CD4-positive, CD25-positive, alpha-beta regulatory T cell (primary cell): ENCODE results near the gene TNNI3. TPM values are rescaled to one million over a fixed set of nuclear protein-coding genes. Genes with fewer than 3 reads are reported as not detected.

Experiments used
- ATAC-seq, 2 donors: fragments of 150-1000 bp; cut with Tn5 transposase; one replicate each; pipeline ENCODE4 v1.10.0; 2021; ENCODE audit warnings: low read depth in 2 of 2, moderate number of reproducible peaks in 2 of 2, moderate library complexity in 1 of 2
- DNase-seq, 3 donors: peaks; one replicate each; pipeline versions ENCODE4 v3.0.0 to v3.0.0-alpha.2; 2012 to 2022; ENCODE audit warnings: mixed read lengths in 1 of 3
- H3K27ac ChIP-seq: one replicate; pipeline ENCODE4 v1.7.0; 2013; ENCODE audit warnings: mild to moderate bottlenecking, low read length; ENCODE audit not compliant: insufficient read depth, poor library complexity, severe bottlenecking
- H3K27me3 ChIP-seq: one replicate; pipeline ENCODE4 v1.7.0; 2013; ENCODE audit warnings: low read length; ENCODE audit not compliant: control insufficient read depth, insufficient read depth
- H3K36me3 ChIP-seq: one replicate; pipeline ENCODE4 v1.7.0; 2013; ENCODE audit warnings: mild to moderate bottlenecking, low read length, moderate library complexity; ENCODE audit not compliant: control insufficient read depth, insufficient read depth
- H3K4me1 ChIP-seq: 2 replicates; pipeline ENCODE4 v1.7.0; 2013; ENCODE audit warnings: mild to moderate bottlenecking, low read length; ENCODE audit not compliant: insufficient read depth, control insufficient read depth, poor library complexity, severe bottlenecking
- H3K4me3 ChIP-seq: one replicate; pipeline ENCODE4 v1.7.0; 2013; ENCODE audit warnings: low read depth, mild to moderate bottlenecking, low read length, moderate library complexity
- H3K9me3 ChIP-seq, 2 experiments: 1 replicate in 1 of 2; 2 replicates in 1 of 2; pipeline ENCODE4 v1.7.0; 2013; ENCODE audit warnings: low read length in 2 of 2, mild to moderate bottlenecking in 1 of 2, moderate library complexity in 1 of 2; ENCODE audit not compliant: control insufficient read depth in 2 of 2
- H3K27ac Mint-ChIP-seq, 3 donors: one replicate each; pipeline ENCODE4 v1.8.0; 2020 to 2022; ENCODE audit warnings: mild to moderate bottlenecking in 3 of 3, mixed read lengths in 3 of 3, moderate library complexity in 2 of 3
- H3K27me3 Mint-ChIP-seq: one replicate; pipeline ENCODE4 v1.8.0; 2022; ENCODE audit warnings: mild to moderate bottlenecking, mixed read lengths
- H3K36me3 Mint-ChIP-seq: one replicate; pipeline ENCODE4 v1.8.0; 2020; ENCODE audit warnings: mixed read lengths
- H3K4me1 Mint-ChIP-seq, 4 donors: one replicate each; pipeline ENCODE4 v1.8.0; 2020 to 2022; ENCODE audit warnings: mixed read lengths in 4 of 4, mild to moderate bottlenecking in 1 of 4
- H3K4me3 Mint-ChIP-seq, 4 donors: one replicate each; pipeline ENCODE4 v1.8.0; 2020 to 2022; ENCODE audit warnings: mild to moderate bottlenecking in 4 of 4, mixed read lengths in 4 of 4, moderate library complexity in 3 of 4
- H3K9me3 Mint-ChIP-seq, 7 donors: one replicate each; pipeline ENCODE4 v1.8.0; 2020 to 2022; ENCODE audit warnings: mixed read lengths in 7 of 7, mild to moderate bottlenecking in 3 of 7, moderate library complexity in 2 of 7
- polyA plus RNA-seq, 4 donors: library from polyadenylated mRNA; unstranded; fragments of 300-500 nt; fragmentation: Illumina TruSeq; gene quantifications; one replicate each; pipeline ENCODE4 v1.2.3, GENCODE V29; 2021
- total RNA-seq: library from RNA; stranded (reverse); gene quantifications from one replicate; pipeline ENCODE4 v1.2.3, GENCODE V29; 2022

The TNNI3 gene
- total and polyA plus RNA-seq, 5 donors from 2014 or later, result not detected

- Histone ChIP-seq H3K27me3 (peaks cover 3% of the 10 kb centered on the region), H3K4me1 (peaks cover 37% of the 10 kb centered on the region), H3K4me3 (peak overlapping the region; percentile 80), H3K36me3 (no peaks in the 10 kb centered on the region), H3K27ac (peak overlapping the region; percentile 67), H3K9me3 (no peaks in the 10 kb centered on the region)
- peaks cover 0 to 1% (median 0%) of the 10 kb centered on the region in 7 donors for H3K9me3 Mint-ChIP-seq
- DNase-seq (peak; percentile 94 to 99 (median 96)), ATAC-seq (peak; percentile 98)
- H3K27ac Mint-ChIP-seq, result peak overlapping the region; percentile 85 to 95 (median 93)
- peaks cover 9 to 47% (median 26%) of the 10 kb centered on the region in 4 donors for H3K4me1 Mint-ChIP-seq
- peaks cover 10% of the 10 kb centered on the region for H3K27me3 Mint-ChIP-seq
- no peaks in the 10 kb centered on the region for H3K36me3 Mint-ChIP-seq
- H3K4me3 Mint-ChIP-seq, result peak overlapping the region; percentile 91 to 99 (median 98)
These were observed 39.7 kb downstream of the TNNI3 start for GRCh38 chr19:55117663-55118391.

- H3K27me3 Mint-ChIP-seq, result peaks cover 10% of the 10 kb centered on the region
- Histone ChIP-seq H3K27me3 (no peaks in the 10 kb centered on the region), H3K27ac (peak within 1 kb of the TSS; percentile 71), H3K4me1 (peaks cover 37% of the 10 kb centered on the region), H3K4me3 (peak within 1 kb of the TSS; percentile 80), H3K9me3 (no peaks in the 10 kb centered on the region), H3K36me3 (peaks cover 7% of the 10 kb centered on the region)
- H3K27ac Mint-ChIP-seq, result peak within 1 kb of the TSS; percentile 98 to 99 (median 99)
- H3K4me3 Mint-ChIP-seq, result peak within 1 kb of the TSS; percentile 98 to 100 (median 99)
- DNase-seq (peak in 1 of 3 donors; percentile 20), ATAC-seq (peak; percentile 2 to 4)
- peaks cover 0 to 1% (median 0%) of the 10 kb centered on the region in 7 donors for H3K9me3 Mint-ChIP-seq
- H3K36me3 Mint-ChIP-seq, result no peaks in the 10 kb centered on the region
- H3K4me1 Mint-ChIP-seq, result peaks cover 9 to 48% (median 26%) of the 10 kb centered on the region in 4 donors
These were observed 40.5 kb downstream of the TNNI3 start, which contains the start of gene PPP1R12C for GRCh38 chr19:55116859-55117662. Gene PPP1R12C, minus strand, starts transcription at chr19:55117637. Its CDS starts 94 bp downstream, at chr19:55117543.

GRCh38 chr19:55116232-55116858 is 41.2 kb downstream of the TNNI3 start:
- H3K9me3 Mint-ChIP-seq, result peaks cover 0 to 1% (median 0%) of the 10 kb centered on the region in 7 donors
- ATAC-seq, result no peak
- H3K27ac Mint-ChIP-seq, result peak overlapping the region; percentile 98 to 99 (median 99)
- Histone ChIP-seq H3K27me3 (no peaks in the 10 kb centered on the region), H3K4me1 (peaks cover 37% of the 10 kb centered on the region), H3K4me3 (peak overlapping the region; percentile 76), H3K36me3 (peaks cover 10% of the 10 kb centered on the region), H3K27ac (peak overlapping the region; percentile 71), H3K9me3 (no peaks in the 10 kb centered on the region)
- H3K4me3 Mint-ChIP-seq, result peak overlapping the region; percentile 96 to 100 (median 98)
- peaks cover 2% of the 10 kb centered on the region for H3K36me3 Mint-ChIP-seq
- DNase-seq, result peak; percentile 41 to 73 (median 41)
- peaks cover 9 to 48% (median 26%) of the 10 kb centered on the region in 4 donors for H3K4me1 Mint-ChIP-seq
- H3K27me3 Mint-ChIP-seq, result peaks cover 10% of the 10 kb centered on the region

- H3K4me1 ChIP-seq, result peaks cover 37% of the 10 kb centered on the region
- peak overlapping the region; percentile 96 to 100 (median 98) for H3K4me3 Mint-ChIP-seq
- no peak for ATAC-seq
These were observed 42.0 kb downstream of the TNNI3 start for GRCh38 chr19:55115446-55116065.

GRCh38 chr19:55114566-55115145 is 42.9 kb downstream of the TNNI3 start:
- Histone ChIP-seq H3K4me3 (no peak overlapping the region), H3K27me3 (no peaks in the 10 kb centered on the region), H3K9me3 (no peaks in the 10 kb centered on the region), H3K36me3 (peaks cover 17% of the 10 kb centered on the region), H3K27ac (no peak overlapping the region), H3K4me1 (peaks cover 37% of the 10 kb centered on the region)
- H3K9me3 Mint-ChIP-seq, result peaks cover 0 to 1% (median 0%) of the 10 kb centered on the region in 7 donors
- ATAC-seq, result no peak
- peaks cover 8% of the 10 kb centered on the region for H3K36me3 Mint-ChIP-seq
- H3K27me3 Mint-ChIP-seq, result peaks cover 10% of the 10 kb centered on the region
- H3K4me3 Mint-ChIP-seq, result peak overlapping the region; percentile 51 to 100 (median 80)
- peaks cover 5 to 49% (median 29%) of the 10 kb centered on the region in 4 donors for H3K4me1 Mint-ChIP-seq
- peak overlapping the region in 1 of 3 donors; percentile 98 for H3K27ac Mint-ChIP-seq
- DNase-seq, result no peak

More at GRCh38 chr19:55115446-55116065, 42.0 kb downstream of the TNNI3 start:
- Histone ChIP-seq H3K27me3 (no peaks in the 10 kb centered on the region), H3K36me3 (peaks cover 10% of the 10 kb centered on the region), H3K27ac (peak overlapping the region; percentile 39), H3K9me3 (no peaks in the 10 kb centered on the region), H3K4me3 (peak overlapping the region; percentile 76)
- peaks cover 8 to 51% (median 28%) of the 10 kb centered on the region in 4 donors for H3K4me1 Mint-ChIP-seq
- no peak for DNase-seq
- H3K27ac Mint-ChIP-seq, result peak overlapping the region; percentile 98 to 99 (median 99)
- peaks cover 0 to 1% (median 0%) of the 10 kb centered on the region in 7 donors for H3K9me3 Mint-ChIP-seq
- H3K36me3 Mint-ChIP-seq, result peaks cover 8% of the 10 kb centered on the region
- H3K27me3 Mint-ChIP-seq, result peaks cover 10% of the 10 kb centered on the region

- no peak for DNase-seq
- H3K27ac ChIP-seq, result no peak overlapping the region
- H3K27me3 ChIP-seq, result no peaks in the 10 kb centered on the region
- H3K4me3 Mint-ChIP-seq, result peak overlapping the region in 1 of 4 donors; percentile 19
- H3K27me3 Mint-ChIP-seq, result peaks cover 10% of the 10 kb centered on the region
- H3K9me3 Mint-ChIP-seq, result no peaks in the 10 kb centered on the region
- no peaks in the 10 kb centered on the region for H3K9me3 ChIP-seq
- no peak for ATAC-seq
- H3K4me3 ChIP-seq, result no peak overlapping the region
- H3K36me3 ChIP-seq, result peaks cover 25% of the 10 kb centered on the region
- H3K27ac Mint-ChIP-seq, result no peak overlapping the region
- peaks cover 17% of the 10 kb centered on the region for H3K36me3 Mint-ChIP-seq
- H3K4me1 ChIP-seq, result peaks cover 37% of the 10 kb centered on the region
- peaks cover 0 to 42% (median 23%) of the 10 kb centered on the region in 4 donors for H3K4me1 Mint-ChIP-seq
These were observed 43.9 kb downstream of the TNNI3 start for GRCh38 chr19:55113570-55114039.
